Stomach smooth muscle (tissue), 2 donors: ENCODE measurements around the gene PCDHGB6.
"Not testable (repeated sequence)": the region's sequence is repeated elsewhere in the genome, so short reads cannot be mapped to it uniquely, and the experiment has no call there.

Experiments used
- H3K27ac ChIP-seq: one replicate; pipeline ENCODE4 v1.7.0; 2013; ENCODE audit warnings: mild to moderate bottlenecking, low read length, inconsistent platforms
- H3K27me3 ChIP-seq, 2 donors: one replicate each; pipeline ENCODE4 v1.7.0; 2013; ENCODE audit warnings: low read length in 2 of 2; ENCODE audit not compliant: insufficient read depth in 2 of 2, control insufficient read depth in 1 of 2
- H3K36me3 ChIP-seq, 2 donors: one replicate each; pipeline ENCODE4 v1.7.0; 2013; ENCODE audit warnings: low read length in 2 of 2; ENCODE audit not compliant: control insufficient read depth in 2 of 2, insufficient read depth in 2 of 2
- H3K4me1 ChIP-seq: one replicate; pipeline ENCODE4 v1.7.0; 2013; ENCODE audit warnings: low read length; ENCODE audit not compliant: control insufficient read depth, insufficient read depth
- H3K4me3 ChIP-seq, 2 donors: one replicate each; pipeline ENCODE4 v1.7.0; 2013; ENCODE audit warnings: low read length in 2 of 2
- H3K9ac ChIP-seq, 2 donors: one replicate each; pipeline ENCODE4 v1.7.0; 2013; ENCODE audit warnings: low read length in 2 of 2, mild to moderate bottlenecking in 1 of 2
- H3K9me3 ChIP-seq, 2 donors: one replicate each; pipeline ENCODE4 v1.7.0; 2013; ENCODE audit warnings: low read length in 2 of 2; ENCODE audit not compliant: control insufficient read depth in 2 of 2
- donor health status: healthy.
- donor health status: Pancreatic carcinoma.

The PCDHGB6 gene

GRCh38 chr5:141407790-141408505, at the start of gene PCDHGB6:
Gene PCDHGB6 (plus strand): TSS chr5:141408021. CDS start chr5:141408203, 182 bp downstream.
- H3K27ac ChIP-seq, H3K9ac ChIP-seq, H3K36me3 ChIP-seq, H3K27me3 ChIP-seq, H3K4me1 ChIP-seq: not testable (repeated sequence)
- Histone ChIP-seq H3K4me3 (peak within 1 kb of the TSS; percentile 33 to 40), H3K9me3 (peaks cover 34 to 78% of the 10 kb centered on the region in 2 donors)

DNA sequence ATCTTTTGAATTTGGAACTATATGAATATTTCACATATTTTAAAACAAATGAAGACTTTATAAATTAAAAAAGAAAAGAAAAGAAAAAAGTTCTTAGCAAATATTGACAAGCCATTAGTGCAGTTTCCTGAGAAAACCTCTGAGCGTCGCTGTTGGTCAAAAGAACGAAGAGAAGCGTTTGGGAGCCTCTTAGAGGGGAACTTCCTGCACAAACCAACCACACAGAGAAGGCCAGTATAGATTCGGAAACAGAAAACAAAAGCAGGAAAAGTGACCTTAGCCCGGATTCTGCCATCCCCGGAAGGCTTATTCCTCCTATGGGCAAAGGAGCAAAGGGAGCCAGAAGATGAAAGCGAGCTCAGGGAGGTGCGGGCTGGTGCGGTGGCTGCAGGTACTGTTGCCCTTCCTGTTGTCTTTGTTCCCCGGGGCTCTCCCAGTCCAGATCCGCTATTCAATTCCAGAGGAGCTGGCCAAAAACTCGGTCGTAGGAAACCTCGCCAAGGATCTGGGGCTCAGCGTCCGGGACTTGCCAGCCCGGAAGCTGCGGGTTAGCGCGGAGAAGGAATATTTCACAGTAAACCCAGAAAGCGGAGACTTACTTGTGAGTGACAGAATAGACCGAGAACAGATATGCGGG, 47.9 kb upstream of the PCDHGB6 start, which contains the start of gene PCDHGB2:
Gene PCDHGB2 (plus strand): TSS at position 205 of the 637 bp plus-strand sequence. CDS start 142 bp downstream, at position 347.
- Histone ChIP-seq H3K4me1 (no peaks in the 10 kb centered on the region), H3K9ac (no peak within 1 kb of the TSS), H3K4me3 (peak within 1 kb of the TSS; percentile 49 to 54), H3K27me3 (no peaks in the 10 kb centered on the region), H3K27ac (no peak within 1 kb of the TSS), H3K36me3 (peaks cover 0 to 2% of the 10 kb centered on the region in 2 donors), H3K9me3 (peaks cover 39 to 70% of the 10 kb centered on the region in 2 donors)

DNA sequence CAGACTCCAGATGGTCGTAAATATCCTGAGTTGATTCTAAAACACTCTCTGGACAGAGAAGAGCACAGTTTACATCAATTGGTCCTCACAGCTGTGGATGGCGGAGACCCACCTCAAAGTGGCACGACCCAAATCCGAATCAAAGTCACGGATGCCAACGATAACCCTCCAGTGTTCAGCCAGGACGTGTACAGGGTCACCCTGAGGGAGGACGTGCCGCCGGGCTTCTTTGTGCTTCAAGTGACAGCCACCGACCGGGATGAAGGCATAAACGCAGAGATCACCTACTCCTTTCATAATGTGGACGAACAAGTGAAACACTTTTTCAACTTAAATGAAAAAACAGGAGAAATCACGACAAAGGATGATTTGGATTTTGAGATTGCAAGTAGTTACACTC, 47.1 kb upstream of the PCDHGB6 start:
- H3K27ac ChIP-seq, result no peak overlapping the region
- H3K9me3 ChIP-seq, result peaks cover 41 to 70% of the 10 kb centered on the region in 2 donors
- H3K4me1 ChIP-seq, result no peaks in the 10 kb centered on the region
- peaks cover 0 to 2% of the 10 kb centered on the region in 2 donors for H3K36me3 ChIP-seq
- no peaks in the 10 kb centered on the region for H3K27me3 ChIP-seq
- H3K9ac ChIP-seq, result no peak overlapping the region
- H3K4me3 ChIP-seq, result peak overlapping the region; percentile 49 to 54

GRCh38 chr5:141362719-141363118, 45.1 kb upstream of the PCDHGB6 start:
- Histone ChIP-seq H3K9ac (no peak overlapping the region), H3K4me3 (no peak overlapping the region), H3K4me1 (no peaks in the 10 kb centered on the region), H3K36me3 (no peaks in the 10 kb centered on the region), H3K27me3 (no peaks in the 10 kb centered on the region), H3K27ac (no peak overlapping the region), H3K9me3 (peaks cover 36 to 64% of the 10 kb centered on the region in 2 donors)

- H3K27ac ChIP-seq, result no peak within 1 kb of the TSS
- peak within 1 kb of the TSS; percentile 52 to 56 for H3K4me3 ChIP-seq
- H3K9ac ChIP-seq, result no peak within 1 kb of the TSS
- no peaks in the 10 kb centered on the region for H3K27me3 ChIP-seq
- no peaks in the 10 kb centered on the region for H3K4me1 ChIP-seq
- H3K9me3 ChIP-seq, result peaks cover 36 to 64% of the 10 kb centered on the region in 2 donors
- no peaks in the 10 kb centered on the region for H3K36me3 ChIP-seq
Measured at GRCh38 chr5:141363952-141364660, 43.7 kb upstream of the PCDHGB6 start, which contains the start of gene PCDHGA5. Gene PCDHGA5 (plus strand): TSS chr5:141364162. CDS start chr5:141364331, 169 bp downstream.

DNA sequence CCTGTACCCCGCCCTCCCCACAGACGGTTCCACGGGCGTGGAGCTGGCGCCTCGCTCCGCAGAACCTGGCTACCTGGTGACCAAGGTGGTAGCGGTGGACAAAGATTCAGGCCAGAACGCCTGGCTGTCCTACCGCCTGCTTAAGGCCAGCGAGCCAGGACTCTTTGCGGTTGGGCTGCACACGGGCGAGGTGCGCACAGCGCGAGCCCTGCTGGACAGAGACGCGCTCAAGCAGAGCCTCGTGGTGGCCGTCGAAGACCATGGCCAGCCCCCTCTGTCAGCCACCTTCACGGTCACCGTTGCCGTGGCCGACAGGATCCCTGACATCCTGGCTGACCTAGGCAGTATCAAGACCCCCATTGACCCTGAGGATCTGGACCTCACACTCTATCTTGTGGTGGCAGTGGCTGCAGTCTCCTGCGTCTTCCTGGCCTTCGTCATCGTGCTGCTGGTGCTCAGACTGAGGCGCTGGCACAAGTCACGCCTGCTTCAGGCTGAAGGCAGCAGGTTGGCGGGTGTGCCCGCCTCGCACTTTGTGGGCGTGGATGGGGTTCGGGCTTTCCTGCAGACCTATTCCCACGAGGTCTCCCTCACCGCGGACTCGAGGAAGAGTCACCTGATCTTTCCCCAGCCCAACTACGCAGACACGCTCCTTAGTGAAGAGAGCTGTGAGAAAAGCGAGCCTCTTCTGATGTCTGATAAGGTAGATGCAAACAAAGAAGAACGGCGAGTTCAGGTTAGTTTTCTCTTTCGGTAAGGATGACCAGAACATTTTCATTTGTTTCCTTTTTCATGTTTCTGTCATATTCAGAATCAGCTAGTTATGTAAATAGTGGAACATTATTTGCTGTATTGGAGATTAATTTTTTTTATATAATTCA, 41.6 kb upstream of the PCDHGB6 start:
- Histone ChIP-seq H3K4me1 (no peaks in the 10 kb centered on the region), H3K36me3 (no peaks in the 10 kb centered on the region), H3K27me3 (no peaks in the 10 kb centered on the region), H3K4me3 (peak overlapping the region; percentile 22 to 46), H3K9me3 (peaks cover 35 to 60% of the 10 kb centered on the region in 2 donors), H3K27ac (no peak overlapping the region), H3K9ac (no peak overlapping the region)

- Histone ChIP-seq H3K9ac (no peak within 1 kb of the TSS), H3K4me3 (peak within 1 kb of the TSS; percentile 47 to 57), H3K27ac (no peak within 1 kb of the TSS), H3K36me3 (peaks cover 0 to 2% of the 10 kb centered on the region in 2 donors), H3K27me3 (no peaks in the 10 kb centered on the region), H3K9me3 (peaks cover 45 to 70% of the 10 kb centered on the region in 2 donors), H3K4me1 (peaks cover 4% of the 10 kb centered on the region)
Measured at GRCh38 chr5:141369994-141370848, 37.6 kb upstream of the PCDHGB6 start, which contains the start of gene PCDHGB3. Gene PCDHGB3 (plus strand): TSS chr5:141370242. CDS start chr5:141370395, 153 bp downstream.

GRCh38 chr5:141371572-141372475, 36.0 kb upstream of the PCDHGB6 start:
- Histone ChIP-seq H3K27ac (no peak overlapping the region), H3K9ac (no peak overlapping the region), H3K4me1 (peaks cover 4% of the 10 kb centered on the region), H3K36me3 (peaks cover 0 to 2% of the 10 kb centered on the region in 2 donors), H3K9me3 (peaks cover 41 to 70% of the 10 kb centered on the region in 2 donors), H3K4me3 (peak overlapping the region; percentile 36 to 47), H3K27me3 (no peaks in the 10 kb centered on the region)
